Stomach (tissue), 9 donors: Measurements from ENCODE around the gene PTGES. TPM values are rescaled to one million over a fixed set of nuclear protein-coding genes. Genes with fewer than 3 reads are reported as not detected.

Experiments
- DNase-seq, 2 donors: peaks; one replicate each; pipeline versions ENCODE4 v3.0.0 to v3.0.0-alpha.2; 2013 to 2019
- H3K27ac ChIP-seq, 5 donors: fragments of 200-600 bp in 4 of 5; sonication (generic) in 4 of 5; one replicate each; pipeline ENCODE4 v1.5.1; 2013 to 2019; ENCODE audit warnings: mild to moderate bottlenecking in 1 of 5, moderate library complexity in 1 of 5
- H3K27me3 ChIP-seq, 3 donors: fragments of 200-600 bp; sonication (generic); one replicate each; pipeline ENCODE4 v1.5.1; 2017 to 2019; ENCODE audit warnings: mixed run types in 1 of 3
- H3K36me3 ChIP-seq, 4 donors: fragments of 200-600 bp; sonication (generic); 1 replicate in 3 of 4; 2 replicates in 1 of 4; pipeline ENCODE4 v1.5.1; 2016 to 2019
- H3K4me1 ChIP-seq, 4 donors: fragments of 200-600 bp; sonication (generic); one replicate each; pipeline ENCODE4 v1.5.1; 2016 to 2019
- H3K4me3 ChIP-seq, 4 donors: fragments of 200-600 bp; sonication (generic) in 3 of 4; one replicate each; pipeline ENCODE4 v1.5.1; 2016 to 2019; ENCODE audit warnings: mild to moderate bottlenecking in 1 of 4
- H3K9me3 ChIP-seq, 4 donors: fragments of 200-600 bp; sonication (generic); one replicate each; pipeline ENCODE4 v1.5.1; 2016 to 2019
- EP300 ChIP-seq: sonication (generic); formaldehyde crosslinking; IDR thresholded peaks from one replicate; pipeline ENCODE4 v1.6.1; 2017; ENCODE audit warnings: antibody characterized with exemption
- POLR2A ChIP-seq, 4 donors: fragments of 450-650 bp; IDR thresholded peaks; one replicate each; pipeline ENCODE4 v1.6.1; 2016; ENCODE audit warnings: antibody characterized with exemption in 4 of 4, control low read depth in 2 of 4, mild to moderate bottlenecking in 1 of 4, moderate library complexity in 1 of 4
- POLR2AphosphoS5 ChIP-seq, 3 donors: sonication (generic); formaldehyde crosslinking; IDR thresholded peaks; one replicate each; pipeline ENCODE4 v1.6.1; 2016; ENCODE audit warnings: antibody characterized with exemption in 3 of 3
- WGBS, 5 donors: extraction: QIAGEN DNeasy Blood & Tissue Kit in 3 of 5; methylation state at CpG; one replicate each; pipeline versions ENCODE4 v1.1.5 to v1.1.7; 2013 to 2018; 5-methylcytosine and 5-hydroxymethylcytosine counted together
- intact Hi-C: fragments of 100-400 bp; cut with DNase I; formaldehyde crosslinking; loops from one replicate; pipeline ENCODE4 v1.15.1; 2023; ENCODE audit warnings: low total_unique reads
- polyA plus RNA-seq, 3 donors: library from polyadenylated mRNA; stranded (reverse); fragments of 200-250 nt; gene quantifications; one replicate each; pipeline ENCODE4 v1.2.3, GENCODE V29; 2013
- total RNA-seq, 5 donors: library from RNA; depleted of rRNA; stranded (reverse); fragments of >200 nt; gene quantifications; one replicate each; pipeline versions ENCODE4 v1.1.0 to v1.2.3, GENCODE V29; 2014 to 2016
- TF ChIP-seq, protein P1 (sequence below), 7 experiments: fragments of 450-650 bp in 4 of 7; fragments of 200-600 bp in 3 of 7; sonication (generic) in 3 of 7; IDR thresholded peaks; one replicate each; pipeline ENCODE4 v1.5.1; 2016 to 2019; ENCODE audit warnings: antibody characterized with exemption in 7 of 7, control low read depth in 2 of 7, mild to moderate bottlenecking in 1 of 7
- donor health status: healthy with polysubstance abuse.
- donor health status: Bipolar disorder and iron deficiency.
- donor health status: healthy.

The PTGES gene
- total and polyA plus RNA-seq, 8 donors, result 0.58 to 15.3 (median 3.6) TPM; not detected in 1

DNA sequence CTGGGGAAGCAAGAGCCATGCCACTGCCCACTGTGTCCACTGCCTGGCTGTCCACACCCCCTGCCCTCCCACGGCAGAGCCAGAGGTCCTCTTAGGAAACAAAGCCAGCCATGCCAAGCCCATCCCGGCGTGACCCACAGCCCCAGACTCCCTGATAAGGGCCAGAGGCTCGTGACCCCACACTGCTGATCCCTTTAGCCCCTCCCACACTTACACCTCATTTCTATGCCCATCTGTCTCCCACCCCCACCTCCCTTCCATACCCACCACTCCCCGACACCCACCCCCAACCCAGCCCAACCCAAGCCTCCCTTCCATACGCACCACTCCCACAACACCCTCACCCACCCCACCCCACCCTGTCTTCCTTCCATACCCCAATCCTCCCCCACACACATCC lies 17.3 kb downstream of the PTGES start:
- Histone ChIP-seq H3K27me3 (peaks cover 0 to 21% (median 4%) of the 10 kb centered on the region in 3 donors), H3K4me1 (peaks cover 0 to 13% (median 9%) of the 10 kb centered on the region in 4 donors), H3K4me3 (no peak overlapping the region), H3K27ac (no peak overlapping the region), H3K9me3 (no peaks in the 10 kb centered on the region), H3K36me3 (no peaks in the 10 kb centered on the region)
- 44 to 57% (median 54%) methylated on average over 6 of the region's 6 CpGs for WGBS, 5 donors
- intact Hi-C loops, result loop anchor here (5.0 kb wide), 1 partner anchor 52 kb away; no protein-coding TSS in a partner anchor
- DNase-seq, result no peak
- TF ChIP-seq POLR2A (IDR thresholded peaks at IDR 0.05), result no peak
- no peak for TF ChIP-seq EP300
- no peak for TF ChIP-seq POLR2AphosphoS5 (IDR thresholded peaks at IDR 0.05)
- TF ChIP-seq, protein P1, sequence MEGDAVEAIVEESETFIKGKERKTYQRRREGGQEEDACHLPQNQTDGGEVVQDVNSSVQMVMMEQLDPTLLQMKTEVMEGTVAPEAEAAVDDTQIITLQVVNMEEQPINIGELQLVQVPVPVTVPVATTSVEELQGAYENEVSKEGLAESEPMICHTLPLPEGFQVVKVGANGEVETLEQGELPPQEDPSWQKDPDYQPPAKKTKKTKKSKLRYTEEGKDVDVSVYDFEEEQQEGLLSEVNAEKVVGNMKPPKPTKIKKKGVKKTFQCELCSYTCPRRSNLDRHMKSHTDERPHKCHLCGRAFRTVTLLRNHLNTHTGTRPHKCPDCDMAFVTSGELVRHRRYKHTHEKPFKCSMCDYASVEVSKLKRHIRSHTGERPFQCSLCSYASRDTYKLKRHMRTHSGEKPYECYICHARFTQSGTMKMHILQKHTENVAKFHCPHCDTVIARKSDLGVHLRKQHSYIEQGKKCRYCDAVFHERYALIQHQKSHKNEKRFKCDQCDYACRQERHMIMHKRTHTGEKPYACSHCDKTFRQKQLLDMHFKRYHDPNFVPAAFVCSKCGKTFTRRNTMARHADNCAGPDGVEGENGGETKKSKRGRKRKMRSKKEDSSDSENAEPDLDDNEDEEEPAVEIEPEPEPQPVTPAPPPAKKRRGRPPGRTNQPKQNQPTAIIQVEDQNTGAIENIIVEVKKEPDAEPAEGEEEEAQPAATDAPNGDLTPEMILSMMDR (IDR thresholded peaks at IDR 0.05), result no peak

DNA sequence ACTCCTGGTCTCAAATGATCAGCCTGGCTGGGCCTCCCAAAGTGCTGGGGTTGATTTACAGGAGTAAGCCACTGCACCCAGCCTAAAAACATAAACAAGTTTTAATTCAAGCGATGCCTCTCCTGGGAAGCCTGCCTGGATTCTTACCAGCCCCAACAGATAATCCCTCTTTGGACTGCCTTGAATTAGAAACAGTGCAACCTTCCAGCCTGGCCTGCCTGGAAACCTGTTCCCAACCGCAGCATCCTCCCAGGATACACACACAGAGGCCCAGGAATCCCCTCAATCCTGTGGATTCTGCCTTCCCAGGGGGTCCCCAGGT lies 19.2 kb downstream of the PTGES start:
- TF ChIP-seq, protein P1 (IDR thresholded peaks at IDR 0.05), result no peak
- TF ChIP-seq POLR2AphosphoS5 (IDR thresholded peaks at IDR 0.05) (no peak), EP300 (no peak), POLR2A (IDR thresholded peaks at IDR 0.05) (no peak)
- Histone ChIP-seq H3K27ac (no peak overlapping the region), H3K4me1 (peaks cover 0 to 13% (median 9%) of the 10 kb centered on the region in 4 donors), H3K36me3 (no peaks in the 10 kb centered on the region), H3K27me3 (peaks cover 0 to 21% (median 4%) of the 10 kb centered on the region in 3 donors), H3K4me3 (no peak overlapping the region), H3K9me3 (no peaks in the 10 kb centered on the region)
- no peak for DNase-seq
- 83 to 100% (median 93%) methylated on average over 1 to 2 of the region's 2 CpGs for WGBS, 5 donors
- intact Hi-C loops, result no loop called here

GRCh38 chr9:129732946-129733631 lies 19.8 kb downstream of the PTGES start:
- no peak for DNase-seq
- H3K27me3 ChIP-seq, result peaks cover 0 to 21% (median 4%) of the 10 kb centered on the region in 3 donors
- H3K4me3 ChIP-seq, result no peak overlapping the region
- H3K4me1 ChIP-seq, result peaks cover 0 to 10% (median 7%) of the 10 kb centered on the region in 4 donors
- 79 to 85% (median 83%) methylated on average over 21 to 23 of the region's 23 CpGs for WGBS, 5 donors
- no peaks in the 10 kb centered on the region for H3K9me3 ChIP-seq
- H3K36me3 ChIP-seq, result no peaks in the 10 kb centered on the region
- TF ChIP-seq POLR2AphosphoS5 (IDR thresholded peaks at IDR 0.05) (no peak), EP300 (no peak), POLR2A (IDR thresholded peaks at IDR 0.05) (no peak)
- TF ChIP-seq, protein P1 (IDR thresholded peaks at IDR 0.05), result no peak
- intact Hi-C loops, result no loop called here
- no peak overlapping the region for H3K27ac ChIP-seq

- Histone ChIP-seq H3K9me3 (no peaks in the 10 kb centered on the region), H3K4me3 (no peak overlapping the region), H3K36me3 (no peaks in the 10 kb centered on the region), H3K4me1 (peaks cover 0 to 2% (median under 1%) of the 10 kb centered on the region in 4 donors), H3K27me3 (peaks cover 0 to 21% (median 4%) of the 10 kb centered on the region in 3 donors), H3K27ac (no peak overlapping the region)
- 53 to 70% (median 66%) methylated on average over 10 of the region's 10 CpGs for WGBS, 5 donors
- no peak for DNase-seq
- no peak for TF ChIP-seq POLR2A (IDR thresholded peaks at IDR 0.05)
- TF ChIP-seq, protein P1 (IDR thresholded peaks at IDR 0.05), result no peak
- TF ChIP-seq EP300, result no peak
- no peak for TF ChIP-seq POLR2AphosphoS5 (IDR thresholded peaks at IDR 0.05)
- intact Hi-C loops, result no loop called here
Measured at GRCh38 chr9:129732100-129732499, 20.7 kb downstream of the PTGES start.
